Activated CD4-positive, alpha-beta T cell treated with anti-CD3 and anti-CD28 coated beads, Interleukin-2, amount 10 ng/mL, durations not matched to agents 24 days and 14 days (primary cell): ENCODE results near the gene SOCS3. TPM values are rescaled to one million over a fixed set of nuclear protein-coding genes. Genes with fewer than 3 reads are reported as not detected.
"Not testable (repeated sequence)": the region's sequence is repeated elsewhere in the genome, so short reads cannot be mapped to it uniquely, and the experiment has no call there.

Experiments
- DNase-seq: peaks from one replicate; pipeline ENCODE4 v3.0.0; 2022
- H3K27ac Mint-ChIP-seq: one replicate; pipeline ENCODE4 v1.8.0; 2022; ENCODE audit warnings: mild to moderate bottlenecking, mixed read lengths
- H3K27me3 Mint-ChIP-seq: one replicate; pipeline ENCODE4 v1.8.0; 2022; ENCODE audit warnings: mixed read lengths
- H3K36me3 Mint-ChIP-seq: one replicate; pipeline ENCODE4 v1.8.0; 2022; ENCODE audit warnings: low read depth, mild to moderate bottlenecking, mixed read lengths
- H3K4me1 Mint-ChIP-seq: one replicate; pipeline ENCODE4 v1.8.0; 2021; ENCODE audit warnings: mixed read lengths
- H3K4me3 Mint-ChIP-seq: one replicate; pipeline ENCODE4 v1.8.0; 2022; ENCODE audit warnings: mild to moderate bottlenecking, moderate library complexity, mixed read lengths
- H3K9me3 Mint-ChIP-seq: one replicate; pipeline ENCODE4 v1.8.0; 2021; ENCODE audit warnings: mixed read lengths
- intact Hi-C: fragments of 100-400 bp; cut with micrococcal nuclease; formaldehyde crosslinking; loops from one replicate; pipeline ENCODE4 v1.15.1; 2023
- total RNA-seq: library from RNA; stranded (reverse); gene quantifications from 2 replicates; pipeline ENCODE4 v1.2.3, GENCODE V29; 2022

Gene SOCS3
- total RNA-seq, 1 donor from 2014 or later, result 81.5 TPM

DNA sequence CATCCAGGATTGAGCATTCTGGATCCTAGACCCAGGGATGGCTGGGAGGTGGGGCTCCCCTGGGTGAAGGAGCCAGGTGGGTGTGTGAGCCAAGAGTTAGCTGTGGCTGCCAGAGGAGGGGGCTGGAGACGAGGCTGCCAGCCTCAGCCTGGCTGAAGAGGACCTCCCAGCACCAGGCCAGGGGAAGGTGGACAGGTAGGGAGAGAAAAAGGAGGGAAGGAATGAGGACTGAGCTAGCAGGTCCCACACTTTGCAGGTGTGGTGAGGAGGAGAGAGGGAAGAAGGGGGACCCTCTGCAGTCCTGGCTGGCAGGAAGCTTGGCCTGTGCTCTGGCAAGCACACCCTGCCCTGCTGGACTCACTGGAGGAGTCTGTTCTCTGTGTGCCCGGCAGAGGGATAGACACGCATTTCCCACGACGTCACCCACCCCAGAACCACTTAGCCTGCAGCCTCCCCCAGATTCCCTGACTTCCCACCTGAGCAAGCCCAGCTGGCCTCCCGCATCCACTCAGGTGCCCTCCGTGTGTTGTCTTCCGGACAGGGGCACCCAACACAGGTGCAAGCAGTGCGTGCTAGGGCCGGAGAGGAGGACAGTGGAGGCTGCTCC, 42.0 kb downstream of the SOCS3 start:
- peak overlapping the region; percentile 12 for H3K27ac Mint-ChIP-seq

DNA sequence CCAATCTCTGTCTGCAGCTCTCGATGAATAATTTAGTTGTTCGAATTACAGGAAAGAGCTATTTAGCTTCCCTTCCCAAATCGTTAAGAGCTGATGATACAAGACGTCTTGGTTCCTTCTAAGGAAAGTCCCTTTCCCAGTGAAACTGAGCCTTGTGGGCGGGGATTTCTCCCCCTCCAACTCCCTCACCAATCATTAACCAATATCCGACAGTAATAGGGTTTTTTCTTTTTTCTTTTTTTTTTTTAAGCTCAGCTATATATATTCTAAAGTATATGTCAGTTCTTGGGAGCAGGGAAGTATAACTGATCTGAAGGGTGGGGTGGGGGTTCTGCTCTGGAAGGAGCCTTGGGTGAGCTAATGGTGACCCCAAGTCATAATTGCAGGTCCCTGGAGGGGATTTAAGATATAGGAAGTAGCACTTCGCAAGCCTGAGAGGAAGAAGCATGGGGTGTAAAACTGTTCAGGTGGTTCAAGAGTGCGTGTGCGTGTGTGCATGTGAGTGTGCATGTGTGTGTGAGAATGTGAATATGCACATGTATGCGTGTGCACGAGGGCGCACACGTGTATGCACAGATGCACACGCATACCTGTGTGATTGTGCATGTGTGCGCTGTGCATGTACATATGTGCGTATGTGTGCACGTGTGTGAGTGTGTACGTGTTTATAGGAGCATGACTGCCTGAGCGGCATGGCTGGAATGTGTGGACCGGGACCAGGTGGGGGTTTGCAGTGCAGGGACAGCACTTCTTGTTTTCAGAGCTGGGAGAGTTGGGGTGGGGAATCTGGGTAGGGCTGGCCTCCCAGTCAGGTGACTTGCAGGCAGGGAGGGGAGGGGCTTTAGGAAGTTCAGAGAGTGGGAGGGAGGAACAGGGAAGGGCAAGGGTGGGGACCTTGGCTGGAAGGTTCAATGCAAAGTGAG, 42.7 kb downstream of the SOCS3 start:
- Mint-ChIP-seq H3K27ac (peak overlapping the region; percentile 80), H3K27me3 (peaks cover 6% of the 10 kb centered on the region), H3K36me3 (no peaks in the 10 kb centered on the region), H3K9me3 (no peaks in the 10 kb centered on the region), H3K4me3 (peak overlapping the region; percentile 71), H3K4me1 (peaks cover 42% of the 10 kb centered on the region)
- intact Hi-C loops, result no loop called here
- DNase-seq, result no peak

More for the DNA sequence above, 42.0 kb downstream of the SOCS3 start:
- DNase-seq, result no peak
- peaks cover 2% of the 10 kb centered on the region for H3K27me3 Mint-ChIP-seq
- H3K36me3 Mint-ChIP-seq, result no peaks in the 10 kb centered on the region
- intact Hi-C loops, result no loop called here
- H3K4me3 Mint-ChIP-seq, result peak overlapping the region; percentile 0
- H3K4me1 Mint-ChIP-seq, result peaks cover 36% of the 10 kb centered on the region
- H3K9me3 Mint-ChIP-seq, result no peaks in the 10 kb centered on the region

DNA sequence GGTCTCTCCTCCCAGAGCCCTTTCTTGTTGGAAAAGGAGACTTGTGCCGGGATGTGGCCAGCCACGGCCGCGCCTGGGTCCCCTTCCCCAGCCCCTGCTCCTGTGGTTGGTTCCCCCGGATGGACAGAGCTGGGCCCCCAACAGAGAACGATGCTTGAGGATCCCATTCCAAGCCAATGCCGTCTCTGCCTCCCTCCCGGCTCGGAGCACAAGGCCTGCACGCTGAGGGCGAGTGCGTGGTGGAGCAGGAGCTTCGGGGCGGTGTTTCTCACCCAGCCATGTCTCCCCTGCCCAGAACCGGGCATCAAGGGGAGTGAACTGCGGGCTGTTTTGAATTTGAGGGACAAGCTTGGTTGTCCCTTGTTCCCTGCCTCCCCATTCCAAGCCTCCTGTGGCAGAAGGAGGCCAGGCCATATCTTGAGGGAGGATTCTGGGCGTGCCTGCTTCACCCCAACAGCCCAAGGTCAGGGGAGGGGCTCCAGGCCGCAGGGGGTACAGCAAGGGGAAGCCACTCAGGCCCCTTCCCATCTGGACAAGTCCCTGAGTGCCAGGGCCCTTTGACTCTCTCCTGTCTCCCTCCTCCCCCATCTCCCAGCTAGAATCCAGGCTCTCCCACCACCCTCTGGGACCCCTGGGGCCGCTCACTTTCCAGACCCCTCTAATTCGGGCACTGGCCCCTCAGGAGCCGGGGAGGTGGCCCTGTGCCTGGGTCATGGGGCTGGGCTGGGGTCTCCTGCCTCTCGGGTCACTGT, 43.6 kb downstream of the SOCS3 start:
- Mint-ChIP-seq H3K4me1 (peaks cover 42% of the 10 kb centered on the region), H3K27me3 (peaks cover 11% of the 10 kb centered on the region), H3K27ac (peak overlapping the region; percentile 81), H3K9me3 (no peaks in the 10 kb centered on the region), H3K4me3 (peak overlapping the region; percentile 73), H3K36me3 (no peaks in the 10 kb centered on the region)
- intact Hi-C loops, result no loop called here
- DNase-seq, result no peak

DNA sequence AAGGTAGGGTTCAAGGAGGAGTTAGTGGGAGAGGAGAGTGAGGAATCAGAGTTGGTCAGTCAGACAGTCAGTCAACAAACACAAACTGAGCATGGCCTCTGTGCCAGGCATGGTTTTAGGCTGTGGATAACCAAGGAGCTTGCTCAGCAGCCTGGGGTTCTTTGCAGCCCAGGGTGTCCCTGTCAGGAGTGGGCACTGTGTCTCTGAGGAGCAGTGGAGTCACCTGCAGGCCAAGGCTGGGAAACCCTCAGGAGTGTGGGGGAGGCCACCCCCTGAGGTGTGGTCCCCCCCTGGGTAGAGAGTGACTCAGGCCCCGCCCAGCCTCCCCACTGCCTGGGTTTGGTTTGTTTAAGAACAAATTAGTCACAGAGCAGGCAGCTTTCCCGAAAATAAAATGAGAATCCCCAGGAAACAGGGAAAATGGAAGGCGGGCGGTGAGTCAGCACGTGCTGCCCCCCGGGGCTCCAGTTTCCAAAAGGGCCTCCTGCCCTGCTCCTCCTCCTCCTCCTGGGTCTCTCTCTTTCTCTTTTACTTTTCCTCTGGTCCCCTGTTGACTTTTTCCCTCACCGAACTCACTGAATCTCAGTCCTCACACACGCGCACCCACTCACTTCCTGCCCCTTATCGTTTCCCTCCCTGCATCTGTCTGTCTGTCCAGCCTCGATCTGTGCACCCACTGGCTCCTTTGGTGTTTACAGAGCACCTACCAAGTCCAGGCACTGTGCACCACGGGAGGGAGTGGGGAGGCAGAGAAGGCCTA, 44.3 kb downstream of the SOCS3 start:
- Mint-ChIP-seq H3K4me1 (peaks cover 42% of the 10 kb centered on the region), H3K9me3 (no peaks in the 10 kb centered on the region), H3K27me3 (peaks cover 13% of the 10 kb centered on the region), H3K4me3 (peak overlapping the region; percentile 73), H3K36me3 (no peaks in the 10 kb centered on the region), H3K27ac (peak overlapping the region; percentile 81)
- peak; percentile 81 for DNase-seq
- intact Hi-C loops, result loop anchor here (1.0 to 2.0 kb wide), 2 partner anchors 27 to 41 kb away; no protein-coding TSS in a partner anchor

DNA sequence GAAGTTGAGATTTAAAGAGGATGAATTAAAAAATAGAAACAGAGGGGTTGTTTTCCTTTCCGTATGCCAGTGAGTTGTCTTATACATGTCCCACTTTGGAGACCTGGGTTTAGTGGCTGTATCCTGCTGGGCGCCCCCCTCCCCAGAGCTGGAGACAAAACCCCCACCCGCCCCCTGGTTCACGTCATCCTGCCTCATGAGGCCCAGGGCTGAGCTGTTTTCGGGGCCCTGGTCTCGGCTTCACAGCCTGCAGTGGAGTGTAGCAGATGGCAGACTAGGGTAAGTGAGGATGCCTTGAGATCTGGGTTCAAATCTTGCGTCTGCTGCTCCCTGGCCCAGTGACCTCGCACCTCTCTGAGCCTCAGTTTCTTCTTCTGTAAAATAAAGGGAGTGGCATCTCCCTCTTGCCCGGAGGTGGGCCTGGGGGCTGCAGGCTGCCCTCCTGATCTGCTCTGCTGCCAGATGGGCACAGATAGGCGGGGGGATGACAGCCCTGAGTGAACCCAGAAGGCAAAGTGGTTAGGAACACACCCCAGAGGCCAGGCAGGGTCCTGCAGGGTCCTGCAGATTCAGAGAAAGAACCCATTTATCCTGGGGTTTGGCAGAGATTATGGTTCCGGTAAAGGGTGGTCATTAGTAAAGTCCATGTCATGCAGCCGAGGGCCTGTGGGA, 45.1 kb downstream of the SOCS3 start:
- Mint-ChIP-seq H3K27me3 (peaks cover 13% of the 10 kb centered on the region), H3K9me3 (no peaks in the 10 kb centered on the region), H3K4me3 (peak overlapping the region; percentile 73), H3K4me1 (peaks cover 42% of the 10 kb centered on the region), H3K27ac (peak overlapping the region; percentile 81), H3K36me3 (no peaks in the 10 kb centered on the region)
- no peak for DNase-seq
- intact Hi-C loops, result loop anchor here (1.0 to 2.0 kb wide), 2 partner anchors 26 to 41 kb away; no protein-coding TSS in a partner anchor

DNA sequence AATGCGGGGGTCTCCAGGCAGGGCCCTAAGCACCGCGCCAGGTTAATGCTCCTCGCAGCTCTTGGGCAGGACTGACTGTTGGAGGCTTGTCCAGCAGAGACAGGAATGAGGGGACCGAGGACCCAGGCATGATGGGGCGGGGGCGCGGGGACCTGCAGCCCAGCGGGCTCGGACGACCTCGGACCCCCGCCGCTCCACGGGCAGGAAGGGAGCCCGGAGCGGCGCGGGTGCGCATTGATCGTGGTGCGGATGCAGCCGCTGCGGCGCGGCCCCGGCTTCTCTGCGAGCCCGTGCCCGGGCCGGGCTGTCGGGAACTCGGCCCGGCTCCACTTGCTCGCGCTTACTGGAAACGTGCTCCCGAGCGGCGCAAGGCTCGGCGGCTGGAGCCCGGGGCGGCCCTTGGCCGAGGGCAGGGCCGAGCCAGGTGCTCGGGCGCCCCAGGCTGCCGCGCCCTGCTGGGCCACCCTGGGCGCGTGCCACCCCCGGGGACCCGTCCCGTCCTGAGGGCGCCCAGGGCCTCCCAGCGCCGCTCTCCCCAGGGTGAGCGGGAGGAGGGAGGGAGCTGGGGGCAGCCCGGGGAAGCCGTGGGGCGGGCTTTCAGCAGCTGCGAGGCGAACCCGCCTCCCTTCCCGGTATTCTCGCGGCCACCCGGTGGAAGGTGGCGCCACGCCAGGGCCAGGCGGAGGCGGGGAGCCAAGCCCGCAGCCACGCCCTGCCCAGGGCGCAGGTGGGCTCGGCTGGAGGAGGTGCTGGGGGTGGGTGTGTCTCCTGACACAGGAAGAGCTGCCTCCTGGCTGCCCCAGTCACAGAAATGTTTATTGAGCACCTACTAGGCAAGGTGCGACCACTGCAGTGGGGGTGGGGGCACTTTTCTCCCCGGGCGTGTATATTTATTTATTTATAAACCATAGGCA, 45.9 kb downstream of the SOCS3 start:
- H3K4me3 Mint-ChIP-seq, result peak overlapping the region; percentile 73
- peak overlapping the region; percentile 60 for H3K27ac Mint-ChIP-seq
- H3K4me1 Mint-ChIP-seq, result peaks cover 42% of the 10 kb centered on the region
- H3K36me3 Mint-ChIP-seq, result no peaks in the 10 kb centered on the region
- intact Hi-C loops, result loop anchor here (2.0 kb wide), 1 partner anchor 25 kb away; no protein-coding TSS in a partner anchor
- H3K9me3 Mint-ChIP-seq, result no peaks in the 10 kb centered on the region
- peak; percentile 93 for DNase-seq
- peaks cover 13% of the 10 kb centered on the region for H3K27me3 Mint-ChIP-seq

DNA sequence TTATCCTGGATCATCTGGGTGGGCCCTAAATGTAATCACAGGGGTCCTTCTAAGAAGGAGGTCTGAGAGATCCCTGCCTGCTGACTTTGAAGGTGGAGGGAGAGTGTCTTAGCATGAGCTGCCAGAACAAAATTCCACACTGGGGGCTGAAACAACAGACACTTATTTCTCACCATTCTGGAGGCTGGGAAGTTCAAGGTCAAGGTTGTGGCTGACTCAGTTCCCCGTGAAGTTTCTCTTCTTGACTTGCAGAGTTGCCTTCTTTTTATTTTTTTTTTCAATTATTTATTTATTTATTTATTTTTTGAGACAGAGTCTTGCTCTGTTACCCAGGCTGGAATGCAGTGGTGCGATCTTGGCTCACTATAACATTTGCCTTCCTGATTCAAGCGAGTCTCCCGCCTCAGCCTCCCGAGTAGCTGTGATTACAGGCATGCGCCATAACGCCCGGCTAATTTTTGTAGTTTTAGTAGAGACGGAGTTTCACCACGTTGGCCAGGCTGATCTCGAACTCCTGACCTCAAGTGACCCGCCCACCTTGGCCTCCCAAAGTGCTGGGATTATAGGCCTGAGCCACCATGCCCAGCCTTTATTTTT, 50.1 kb downstream of the SOCS3 start:
- intact Hi-C loops, H3K4me3 Mint-ChIP-seq, H3K36me3 Mint-ChIP-seq, H3K27ac Mint-ChIP-seq, DNase-seq: not testable (repeated sequence)
- Mint-ChIP-seq H3K27me3 (peaks cover 13% of the 10 kb centered on the region), H3K4me1 (peaks cover 14% of the 10 kb centered on the region), H3K9me3 (peaks cover 11% of the 10 kb centered on the region)

DNA sequence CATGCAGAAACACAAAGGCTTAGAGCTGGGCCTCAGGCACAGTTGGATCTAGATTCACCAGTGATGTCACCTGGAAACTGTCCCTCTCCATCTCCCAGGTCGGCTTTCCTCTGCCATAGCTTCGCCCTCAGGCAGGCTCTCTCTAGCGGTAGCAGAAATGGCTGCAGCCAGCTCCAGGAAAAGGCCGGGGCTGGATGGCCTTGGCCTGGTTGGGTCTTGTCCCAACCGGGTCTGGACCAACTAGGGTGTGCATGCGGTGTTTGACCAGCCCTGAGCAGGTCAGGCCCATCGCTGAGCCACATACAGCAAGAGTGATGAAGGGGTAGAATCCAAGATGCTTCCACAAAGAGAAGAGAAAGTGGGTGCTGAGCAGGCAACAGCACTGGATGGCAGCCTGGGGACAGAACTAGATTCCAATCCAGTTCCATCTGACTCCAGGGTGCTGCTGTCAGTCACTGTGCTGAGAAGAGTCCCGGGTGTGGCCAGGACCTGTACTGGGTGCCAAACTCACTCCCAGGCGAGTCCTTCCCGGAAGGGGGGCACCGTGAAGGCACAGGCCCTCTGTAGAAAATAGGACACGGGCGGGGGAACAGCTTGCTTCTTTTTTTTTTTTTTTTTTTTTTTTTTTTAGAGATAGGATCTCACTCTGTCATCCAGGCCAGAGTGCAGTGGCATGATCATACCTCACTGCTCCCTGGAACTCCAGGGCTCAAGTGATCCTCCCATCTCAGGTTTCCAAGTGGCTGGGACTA, 51.8 kb downstream of the SOCS3 start:
- DNase-seq, result no peak
- H3K27ac Mint-ChIP-seq, result peak overlapping the region; percentile 30
- peaks cover 11% of the 10 kb centered on the region for H3K9me3 Mint-ChIP-seq
- peaks cover 13% of the 10 kb centered on the region for H3K27me3 Mint-ChIP-seq
- no peak overlapping the region for H3K4me3 Mint-ChIP-seq
- intact Hi-C loops, result no loop called here
- H3K4me1 Mint-ChIP-seq, result peaks cover 8% of the 10 kb centered on the region
- no peaks in the 10 kb centered on the region for H3K36me3 Mint-ChIP-seq

DNA sequence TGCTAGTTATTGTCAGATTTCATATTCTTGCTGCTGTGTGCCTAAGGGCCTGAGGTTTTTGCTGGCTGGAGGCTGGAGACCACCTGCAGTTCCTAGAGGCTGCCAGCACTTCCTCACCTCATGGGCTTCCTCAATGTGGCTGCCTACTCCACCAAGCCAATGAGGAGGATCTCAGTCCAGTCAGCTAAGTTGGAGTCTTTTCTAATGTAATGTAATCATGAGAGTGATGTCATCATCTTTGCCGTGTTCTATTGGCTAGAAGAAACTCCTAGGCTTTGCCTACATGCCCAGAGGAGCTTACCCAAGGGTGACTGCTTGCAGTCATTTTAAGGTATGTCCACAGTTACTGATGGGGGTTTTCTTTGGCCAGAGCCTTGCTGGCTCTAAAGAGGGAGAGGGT, 53.0 kb downstream of the SOCS3 start:
- intact Hi-C loops, result no loop called here
- Mint-ChIP-seq H3K27ac (no peak overlapping the region), H3K9me3 (peaks cover 11% of the 10 kb centered on the region), H3K4me1 (no peaks in the 10 kb centered on the region), H3K4me3 (no peak overlapping the region), H3K27me3 (peaks cover 7% of the 10 kb centered on the region), H3K36me3 (no peaks in the 10 kb centered on the region)
- no peak for DNase-seq
